HCT116 (cell line): ENCODE data around the gene TAF10. TPM values are rescaled to one million over a fixed set of nuclear protein-coding genes. Genes with fewer than 3 reads are reported as not detected.

Experiments used
- ATAC-seq: fragments of 200-7000 bp; cut with Tn5 transposase; 2 replicates; pipeline ENCODE4 v1.9.1; 2020; ENCODE audit warnings: mild to moderate bottlenecking, moderate library complexity
- BruUV-seq: library from RNA; stranded (reverse); fragments of 400-500 nt; replicated peaks from 2 replicates; lab custom pipeline; 2021; lab: Mats Ljungman, UMichigan
- CTCF ChIA-PET: fragments of 300-600 bp; sonication (Branson Sonifier 250); formaldehyde crosslinking; loops from one replicate; lab custom pipeline; 2021; ENCODE audit warnings: antibody characterized with exemption; lab: Charles Lee
- POLR2A ChIA-PET: fragments of 300-600, 350-600 bp; sonication (Branson Sonifier 250); formaldehyde crosslinking; loops from one replicate; lab custom pipeline; 2021; ENCODE audit warnings: antibody characterized with exemption; lab: Charles Lee
- RAD21 ChIA-PET, 2 experiments: fragments of 300-600 bp; sonication (Branson Sonifier 250); formaldehyde crosslinking; loops; one replicate each; lab custom pipeline; 2023; ENCODE audit warnings: low total read pairs in 2 of 2; ENCODE audit not compliant: uncharacterized antibody in 2 of 2, unreplicated experiment in 2 of 2, low non-redundant PET in 1 of 2; lab: Charles Lee
- DNase-seq: peaks from one replicate; pipeline ENCODE4 v3.0.0-alpha.2; 2010; ENCODE audit warnings: low read depth, low spot score
- H2AFZ ChIP-seq: fragments of 200-600 bp; shearing (Covaris generic), sonication (generic); 2 replicates; pipeline ENCODE4 v1.6.1; 2017; ENCODE audit warnings: low read depth, mixed run types, mixed read lengths, antibody characterized with exemption, low read length; ENCODE audit not compliant: poor library complexity, severe bottlenecking
- H3K27ac ChIP-seq: 2 replicates; pipeline ENCODE4 v1.5.1; 2012; ENCODE audit warnings: low read depth, low read length
- H3K27me3 ChIP-seq: fragments of 200-600 bp; sonication (generic); 2 replicates; pipeline ENCODE4 v1.6.1; 2016; ENCODE audit warnings: mixed run types, low read length, mixed read lengths; ENCODE audit not compliant: insufficient read depth
- H3K36me3 ChIP-seq, 2 experiments: fragments of 200-500 bp in 1 of 2; fragments of 200-600 bp in 1 of 2; sonication (Bioruptor generic) in 1 of 2; sonication (generic) in 1 of 2; 2 replicates each; pipeline versions ENCODE4 v1.5.1 to v1.6.1; 2014 to 2016; ENCODE audit warnings: low read length in 2 of 2, inconsistent platforms in 1 of 2, mixed read lengths in 1 of 2, mixed run types in 1 of 2; ENCODE audit not compliant: insufficient read depth in 2 of 2, control insufficient read depth in 1 of 2
- H3K4me1 ChIP-seq, 2 experiments: fragments of 200-600 bp in 1 of 2; sonication (generic) in 1 of 2; 2 replicates each; pipeline versions ENCODE4 v1.5.1 to v1.6.1; 2012 to 2017; ENCODE audit warnings: low read length in 2 of 2, inconsistent platforms in 1 of 2, mild to moderate bottlenecking in 1 of 2, mixed read lengths in 1 of 2, mixed run types in 1 of 2, moderate library complexity in 1 of 2; ENCODE audit not compliant: insufficient read depth in 2 of 2, control insufficient read depth in 1 of 2
- H3K4me2 ChIP-seq: fragments of 200-600 bp; sonication (generic); 2 replicates; pipeline ENCODE4 v1.6.1; 2017; ENCODE audit warnings: mixed run types, low read length, mixed read lengths
- H3K4me3 ChIP-seq, 2 experiments: fragments of 200-600 bp in 1 of 2; sonication (generic) in 1 of 2; replicated peaks in 1 of 2; 2 replicates each; pipeline ENCODE4 v1.5.1; 2011 to 2016; ENCODE audit warnings: low read length in 2 of 2, control low read depth in 1 of 2, low read depth in 1 of 2, mild to moderate bottlenecking in 1 of 2, mixed read lengths in 1 of 2, mixed run types in 1 of 2
- H3K79me2 ChIP-seq: fragments of 200-600 bp; sonication (generic); 2 replicates; pipeline ENCODE4 v1.6.1; 2017; ENCODE audit warnings: mild to moderate bottlenecking, mixed run types, low read length, moderate library complexity, mixed read lengths; ENCODE audit not compliant: insufficient read depth
- H3K9ac ChIP-seq: fragments of 200-600 bp; sonication (generic); 2 replicates; pipeline ENCODE4 v1.6.1; 2016; ENCODE audit warnings: low read length, mixed read lengths
- H3K9me2 ChIP-seq: fragments of 200-600 bp; sonication (generic), shearing (Covaris generic); 2 replicates; pipeline ENCODE4 v1.6.1; 2017; ENCODE audit warnings: mixed run types, mild to moderate bottlenecking, moderate library complexity; ENCODE audit not compliant: insufficient read depth
- H3K9me3 ChIP-seq, 2 experiments: fragments of 200-500 bp in 1 of 2; fragments of 200-600 bp in 1 of 2; sonication (Bioruptor generic) in 1 of 2; sonication (generic) in 1 of 2; 2 replicates each; pipeline ENCODE4 v1.6.1; 2014 to 2017; ENCODE audit warnings: low read length in 2 of 2, mixed read lengths in 2 of 2, inconsistent platforms in 1 of 2, low read depth in 1 of 2, mild to moderate bottlenecking in 1 of 2, mixed run types in 1 of 2, moderate library complexity in 1 of 2; ENCODE audit not compliant: control insufficient read depth in 1 of 2, insufficient read depth in 1 of 2
- H4K20me1 ChIP-seq: fragments of 200-600 bp; sonication (generic), shearing (Covaris generic); 2 replicates; pipeline ENCODE4 v1.6.1; 2017; ENCODE audit warnings: mixed run types, mild to moderate bottlenecking, moderate library complexity; ENCODE audit not compliant: insufficient read depth
- CEBPB ChIP-seq: IDR thresholded peaks from 2 replicates; pipeline ENCODE4 v1.6.1; 2012; ENCODE audit warnings: low read depth
- EGR1 ChIP-seq: IDR thresholded peaks from 2 replicates; pipeline ENCODE4 v1.6.1; 2012; ENCODE audit warnings: low read depth
- ELF1 ChIP-seq: IDR thresholded peaks from 2 replicates; pipeline ENCODE4 v1.6.1; 2012; ENCODE audit warnings: low read depth, borderline replicate concordance
- EZH2 ChIP-seq: fragments of 200-600 bp; sonication (generic); IDR thresholded peaks from 2 replicates; pipeline ENCODE4 v1.6.1; 2017; ENCODE audit warnings: antibody characterized with exemption, mixed run types
- FOSL1 ChIP-seq: IDR thresholded peaks from 2 replicates; pipeline ENCODE4 v1.6.1; 2012; ENCODE audit warnings: low read depth
- JUND ChIP-seq: IDR thresholded peaks from 2 replicates; pipeline ENCODE4 v1.6.1; 2012
- MAX ChIP-seq: IDR thresholded peaks from 2 replicates; pipeline ENCODE4 v1.6.1; 2012
- POLR2A ChIP-seq: IDR thresholded peaks from 2 replicates; pipeline ENCODE4 v1.7.0; 2011; ENCODE audit warnings: borderline replicate concordance; ENCODE audit not compliant: insufficient read depth, insufficient read length; ENCODE audit errors: extremely low read depth
- RAD21 ChIP-seq: IDR thresholded peaks from 2 replicates; pipeline ENCODE4 v1.6.1; 2012; ENCODE audit warnings: low read depth, mild to moderate bottlenecking
- REST ChIP-seq: IDR thresholded peaks from 2 replicates; pipeline ENCODE4 v1.6.1; 2012; ENCODE audit warnings: low read depth
- SIN3A ChIP-seq: IDR thresholded peaks from 2 replicates; pipeline ENCODE4 v1.6.1; 2012; ENCODE audit warnings: low read depth
- TCF7L2 ChIP-seq: IDR thresholded peaks from 2 replicates; pipeline ENCODE4 v1.7.0; 2011; ENCODE audit warnings: borderline replicate concordance, inconsistent platforms; ENCODE audit not compliant: insufficient read depth, insufficient read length; ENCODE audit errors: extremely low read depth
- intact Hi-C: fragments of 100-400 bp; cut with micrococcal nuclease; formaldehyde crosslinking; loops from 2 replicates; pipeline ENCODE4 v1.10.0; 2022
- total RNA-seq: library from RNA; stranded (reverse); gene quantifications from one replicate; pipeline ENCODE4 v1.2.1, GENCODE V29; 2021; ENCODE audit not compliant: unreplicated experiment

Gene TAF10
- total RNA-seq, 1 experiment from 2014 or later = 151 TPM

- Histone ChIP-seq H3K36me3 (peaks cover 26 to 41% of the 10 kb centered on the region in 2 experiments; a peak in 3 of 4 replicates), H3K4me1 (peaks cover 0 to 10% of the 10 kb centered on the region in 2 experiments; a peak in 2 of 4 replicates), H3K79me2 (peaks cover 59% of the 10 kb centered on the region), H3K4me3 (no peak overlapping the region), H2AFZ (no peak overlapping the region), H3K9ac (no peak overlapping the region), H3K4me2 (no peak overlapping the region), H4K20me1 (no peaks in the 10 kb centered on the region), H3K9me3 (no peaks in the 10 kb centered on the region), H3K27me3 (no peaks in the 10 kb centered on the region), H3K27ac (no peak overlapping the region), H3K9me2 (no peaks in the 10 kb centered on the region)
- ChIA-PET CTCF (no interaction called here), POLR2A (no interaction called here), RAD21 (no interaction called here)
- ATAC-seq (no peak), DNase-seq (no peak)
- BruUV-seq = no TSS peak
- intact Hi-C loops = no loop called here
- TF ChIP-seq EGR1 (no peak), SIN3A (no peak), POLR2A (no peak), FOSL1 (no peak)
Measured at GRCh38 chr11:6598555-6598954, 13.5 kb downstream of the TAF10 start.

GRCh38 chr11:6596239-6596877 lies 15.7 kb downstream of the TAF10 start:
- H2AFZ ChIP-seq = no peak overlapping the region
- TF ChIP-seq JUND (no peak), SIN3A (no peak), ELF1 (no peak), MAX (no peak), REST (no peak), CEBPB (no peak), EZH2 (no peak), RAD21 (no peak), TCF7L2 (no peak)
- H3K9me3 ChIP-seq = no peaks in the 10 kb centered on the region
- ATAC-seq = no peak
- no peaks in the 10 kb centered on the region for H3K27me3 ChIP-seq
- no peaks in the 10 kb centered on the region for H4K20me1 ChIP-seq
- ChIA-PET CTCF (no interaction called here), RAD21 (no interaction called here), POLR2A (no interaction called here)
- H3K79me2 ChIP-seq = peaks cover 37% of the 10 kb centered on the region
- peaks cover 28 to 40% of the 10 kb centered on the region in 2 experiments; a peak in 3 of 4 replicates for H3K36me3 ChIP-seq
- H3K9me2 ChIP-seq = no peaks in the 10 kb centered on the region
- BruUV-seq = no TSS peak
- DNase-seq = no peak
- no peaks in the 10 kb centered on the region for H3K4me1 ChIP-seq
- no peak overlapping the region for H3K4me3 ChIP-seq
- intact Hi-C loops = no loop called here
- no peak overlapping the region for H3K9ac ChIP-seq
- no peak overlapping the region for H3K4me2 ChIP-seq
- no peak overlapping the region for H3K27ac ChIP-seq
